Left lung (tissue), 10 donors: ENCODE results near the gene ADIRF. TPM values are rescaled to one million over a fixed set of nuclear protein-coding genes. Genes with fewer than 3 reads are reported as not detected.
A peak's percentile ranks its signal among the peaks of the same experiment; 100 is the strongest.

Source experiments
- ATAC-seq: fragments of 200-7000 bp; cut with Tn5 transposase; one replicate; pipeline ENCODE4 v1.9.1; 2020; ENCODE audit warnings: moderate library complexity
- DNase-seq, 4 donors: peaks; one replicate each; pipeline ENCODE4 v3.0.0-alpha.2; 2013 to 2020
- H3K27ac ChIP-seq, 2 donors: fragments of 200-600 bp; sonication (generic) in 1 of 2; one replicate each; pipeline versions ENCODE4 v1.5.0 to v1.8.0; 2020 to 2021
- H3K27me3 ChIP-seq, 2 donors: fragments of 200-600 bp; sonication (generic) in 1 of 2; one replicate each; pipeline versions ENCODE4 v1.5.0 to v1.8.0; 2020 to 2021
- H3K36me3 ChIP-seq, 2 donors: fragments of 200-600 bp; sonication (generic) in 1 of 2; one replicate each; pipeline versions ENCODE4 v1.5.0 to v1.8.0; 2020 to 2021
- H3K4me1 ChIP-seq, 2 donors: fragments of 200-600 bp; one replicate each; pipeline ENCODE4 v1.8.0; 2021
- H3K4me3 ChIP-seq, 2 donors: fragments of 200-600 bp; sonication (generic) in 1 of 2; one replicate each; pipeline versions ENCODE4 v1.5.0 to v1.8.0; 2020 to 2021; ENCODE audit warnings: mild to moderate bottlenecking in 1 of 2
- H3K9me3 ChIP-seq, 2 donors: fragments of 200-600 bp; sonication (generic) in 1 of 2; one replicate each; pipeline versions ENCODE4 v1.5.0 to v1.8.0; 2020 to 2021
- intact Hi-C, 2 donors: fragments of 100-400 bp; cut with DNase I; formaldehyde crosslinking; loops; one replicate each; pipeline versions ENCODE4 v1.11.2 to v1.14.2; 2022
- polyA plus RNA-seq, 6 donors: library from polyadenylated mRNA; unstranded; fragments of 120-200 nt; gene quantifications; one replicate each; pipeline ENCODE4 v1.2.1, GENCODE V29; 2013; ENCODE audit not compliant: insufficient read length in 6 of 6
- total RNA-seq, 2 donors: library from RNA; stranded (reverse); fragmentation: NEBNext Ultra II Directional; extraction: Animal tissue kit (Norgen Biotek cat#: 25700); gene quantifications; one replicate each; pipeline ENCODE4 v1.2.1, GENCODE V29; 2021
- TF ChIP-seq, protein P1 (sequence below), 2 donors: fragments of 200-600 bp; sonication (generic) in 1 of 2; IDR thresholded peaks; one replicate each; pipeline versions ENCODE4 v1.5.0 to v1.8.0; 2021; ENCODE audit warnings: antibody characterized with exemption in 2 of 2
- donor health status: DM: no; HTN: yes; CAD: no.
- donor health status: DM: no; HTN: no; CAD: no.

ADIRF gene
- total and polyA plus RNA-seq, 8 donors, result 8.0 to 94.1 (median 17.9) TPM

DNA sequence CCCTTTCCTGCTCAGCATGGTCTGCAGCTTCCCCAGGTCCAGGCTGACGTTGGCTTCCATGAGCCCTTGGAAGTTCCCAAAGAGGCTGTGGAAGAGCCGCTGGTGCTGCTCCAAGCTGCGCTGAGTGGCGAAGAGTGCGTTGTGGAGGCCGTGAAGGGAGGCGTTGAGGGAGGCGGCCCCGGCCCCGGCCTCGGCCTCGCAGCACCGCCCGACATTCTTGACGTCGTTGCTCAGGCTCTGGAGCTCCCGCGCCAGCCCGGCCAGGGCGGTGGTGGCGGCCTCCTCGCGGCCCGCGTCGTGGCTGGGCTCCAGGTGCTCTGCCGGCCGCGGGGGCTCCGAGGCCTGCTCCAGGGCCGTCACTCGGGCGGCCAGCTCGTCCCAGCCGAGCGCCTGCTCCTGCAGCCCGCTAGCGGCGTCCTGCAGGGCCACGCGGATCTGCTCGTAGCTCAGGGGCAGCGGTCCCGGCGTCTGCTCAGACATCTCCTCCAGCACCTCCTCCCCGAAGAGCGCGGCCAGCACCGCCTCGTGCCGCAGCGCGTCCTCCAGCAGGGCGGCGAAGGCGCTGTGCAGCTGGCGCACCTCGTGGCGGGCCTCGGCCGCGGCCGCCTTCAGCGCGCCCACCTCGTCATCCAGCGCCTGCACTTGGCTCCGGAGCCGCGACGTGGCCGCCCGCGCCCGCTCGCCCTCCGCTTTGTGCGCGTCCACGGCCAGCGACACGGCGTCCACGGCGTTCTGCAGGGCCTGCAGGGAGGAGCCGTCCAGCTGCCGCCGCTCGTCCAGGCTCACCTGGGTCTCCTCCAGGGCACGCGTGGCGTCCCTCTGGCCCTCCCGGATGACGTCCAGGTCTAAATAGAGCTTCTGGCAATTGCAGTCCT is 25.6 kb upstream of the ADIRF start:
- Histone ChIP-seq H3K27me3 (peaks cover 0 to 14% of the 10 kb centered on the region in 2 donors), H3K36me3 (peaks cover 0 to 7% of the 10 kb centered on the region in 2 donors), H3K9me3 (no peaks in the 10 kb centered on the region), H3K27ac (no peak overlapping the region), H3K4me3 (no peak overlapping the region), H3K4me1 (peaks cover 0 to 5% of the 10 kb centered on the region in 2 donors)
- DNase-seq, result peak in 1 of 4 donors; percentile 82
- TF ChIP-seq, protein P1, sequence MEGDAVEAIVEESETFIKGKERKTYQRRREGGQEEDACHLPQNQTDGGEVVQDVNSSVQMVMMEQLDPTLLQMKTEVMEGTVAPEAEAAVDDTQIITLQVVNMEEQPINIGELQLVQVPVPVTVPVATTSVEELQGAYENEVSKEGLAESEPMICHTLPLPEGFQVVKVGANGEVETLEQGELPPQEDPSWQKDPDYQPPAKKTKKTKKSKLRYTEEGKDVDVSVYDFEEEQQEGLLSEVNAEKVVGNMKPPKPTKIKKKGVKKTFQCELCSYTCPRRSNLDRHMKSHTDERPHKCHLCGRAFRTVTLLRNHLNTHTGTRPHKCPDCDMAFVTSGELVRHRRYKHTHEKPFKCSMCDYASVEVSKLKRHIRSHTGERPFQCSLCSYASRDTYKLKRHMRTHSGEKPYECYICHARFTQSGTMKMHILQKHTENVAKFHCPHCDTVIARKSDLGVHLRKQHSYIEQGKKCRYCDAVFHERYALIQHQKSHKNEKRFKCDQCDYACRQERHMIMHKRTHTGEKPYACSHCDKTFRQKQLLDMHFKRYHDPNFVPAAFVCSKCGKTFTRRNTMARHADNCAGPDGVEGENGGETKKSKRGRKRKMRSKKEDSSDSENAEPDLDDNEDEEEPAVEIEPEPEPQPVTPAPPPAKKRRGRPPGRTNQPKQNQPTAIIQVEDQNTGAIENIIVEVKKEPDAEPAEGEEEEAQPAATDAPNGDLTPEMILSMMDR (IDR thresholded peaks at IDR 0.05), result no peak
- ATAC-seq, result no peak
- intact Hi-C loops, result no loop called here

DNA sequence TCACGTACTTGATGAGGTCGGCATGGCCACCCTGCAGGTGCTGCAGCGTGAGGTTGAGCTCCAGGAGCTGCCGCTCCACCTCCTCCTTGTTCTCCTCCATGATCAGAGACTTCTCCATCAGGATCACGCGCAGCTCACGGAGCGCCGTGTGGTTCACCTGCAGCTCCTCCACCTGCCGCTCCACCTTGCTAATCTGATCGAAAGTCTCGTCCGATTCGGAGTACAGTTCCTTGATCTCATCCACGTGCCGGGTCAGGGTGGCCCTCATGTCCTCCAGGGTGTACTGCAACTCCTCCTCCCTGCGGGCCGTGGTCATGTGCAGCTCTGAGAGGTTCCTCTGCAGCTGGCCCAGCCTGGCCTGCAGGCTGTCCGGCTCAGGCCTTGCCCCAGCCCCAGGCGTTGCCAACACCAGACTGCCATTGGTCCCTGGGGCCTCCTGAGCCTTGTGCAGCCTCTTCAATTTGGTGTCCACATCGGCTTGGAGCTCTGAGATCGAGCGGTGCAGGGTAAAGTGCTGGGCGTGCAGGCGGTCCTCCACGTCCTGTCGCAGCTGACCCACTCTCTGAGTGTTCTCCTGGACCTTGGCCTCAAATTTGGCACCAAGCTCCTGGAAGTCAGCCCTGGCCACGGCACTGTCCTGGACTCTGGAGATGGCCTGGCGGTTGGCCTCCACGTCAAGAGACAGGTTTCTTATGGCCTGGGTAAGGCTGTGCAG is 24.8 kb upstream of the ADIRF start:
- DNase-seq, result no peak
- Histone ChIP-seq H3K27me3 (peaks cover 0 to 14% of the 10 kb centered on the region in 2 donors), H3K9me3 (no peaks in the 10 kb centered on the region), H3K4me3 (no peak overlapping the region), H3K36me3 (peaks cover 0 to 7% of the 10 kb centered on the region in 2 donors), H3K4me1 (peaks cover 0 to 5% of the 10 kb centered on the region in 2 donors), H3K27ac (no peak overlapping the region)
- intact Hi-C loops, result no loop called here
- ATAC-seq, result no peak
- TF ChIP-seq, protein P1 (IDR thresholded peaks at IDR 0.05), result no peak

DNA sequence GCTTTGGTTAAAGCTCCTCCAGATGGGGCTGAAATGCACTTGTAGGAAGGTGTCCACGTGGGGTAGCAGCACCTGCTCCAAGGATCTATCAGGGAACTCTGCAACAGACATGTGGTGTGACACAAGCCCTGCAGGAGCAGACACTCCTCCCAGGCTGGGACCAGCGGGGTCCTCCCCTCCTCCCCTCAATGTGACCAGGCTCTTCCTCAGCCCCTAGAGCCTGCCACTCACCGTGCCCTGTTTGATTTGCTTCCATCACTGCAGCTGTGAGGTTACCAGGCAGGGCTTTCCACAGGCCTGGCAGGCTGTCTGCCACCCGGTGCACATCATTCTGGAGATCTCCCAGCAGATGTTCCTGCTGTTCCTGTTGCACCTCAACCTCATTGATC is 24.3 kb upstream of the ADIRF start:
- no peaks in the 10 kb centered on the region for H3K9me3 ChIP-seq

DNA sequence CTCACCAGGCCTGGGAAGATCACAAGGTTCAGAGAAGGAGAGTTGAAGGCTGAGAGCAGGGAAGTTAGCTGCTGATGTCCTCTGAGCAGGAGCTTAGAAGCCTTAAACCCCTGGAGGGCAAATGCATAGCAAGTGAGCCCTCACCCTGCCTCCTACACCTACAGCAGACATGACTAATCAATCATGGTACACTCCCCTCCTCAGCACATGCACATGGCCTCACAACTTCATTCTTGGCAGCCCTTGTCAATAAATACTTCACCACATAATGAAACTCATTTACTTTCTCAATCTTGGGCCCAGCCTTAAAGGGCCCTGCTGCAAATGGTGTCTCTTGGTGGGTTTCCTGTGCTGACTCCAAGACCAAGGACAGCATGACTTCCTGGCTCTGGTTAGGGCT is 23.8 kb upstream of the ADIRF start:
- no peak overlapping the region for H3K27ac ChIP-seq
- ATAC-seq, result no peak
- no peaks in the 10 kb centered on the region for H3K4me1 ChIP-seq
- peaks cover 0 to 14% of the 10 kb centered on the region in 2 donors for H3K27me3 ChIP-seq
- DNase-seq, result no peak
- no peak overlapping the region for H3K4me3 ChIP-seq
- intact Hi-C loops, result no loop called here
- H3K36me3 ChIP-seq, result peaks cover 0 to 7% of the 10 kb centered on the region in 2 donors
- TF ChIP-seq, protein P1 (IDR thresholded peaks at IDR 0.05), result no peak
- no peaks in the 10 kb centered on the region for H3K9me3 ChIP-seq

More for the DNA sequence above, 24.3 kb upstream of the ADIRF start:
- H3K27ac ChIP-seq, result no peak overlapping the region
- ATAC-seq (no peak), DNase-seq (no peak)
- H3K4me3 ChIP-seq, result no peak overlapping the region
- peaks cover 0 to 7% of the 10 kb centered on the region in 2 donors for H3K36me3 ChIP-seq
- H3K27me3 ChIP-seq, result peaks cover 0 to 14% of the 10 kb centered on the region in 2 donors
- H3K4me1 ChIP-seq, result peaks cover 0 to 3% of the 10 kb centered on the region in 2 donors
- TF ChIP-seq, protein P1 (IDR thresholded peaks at IDR 0.05), result no peak
- intact Hi-C loops, result no loop called here

DNA sequence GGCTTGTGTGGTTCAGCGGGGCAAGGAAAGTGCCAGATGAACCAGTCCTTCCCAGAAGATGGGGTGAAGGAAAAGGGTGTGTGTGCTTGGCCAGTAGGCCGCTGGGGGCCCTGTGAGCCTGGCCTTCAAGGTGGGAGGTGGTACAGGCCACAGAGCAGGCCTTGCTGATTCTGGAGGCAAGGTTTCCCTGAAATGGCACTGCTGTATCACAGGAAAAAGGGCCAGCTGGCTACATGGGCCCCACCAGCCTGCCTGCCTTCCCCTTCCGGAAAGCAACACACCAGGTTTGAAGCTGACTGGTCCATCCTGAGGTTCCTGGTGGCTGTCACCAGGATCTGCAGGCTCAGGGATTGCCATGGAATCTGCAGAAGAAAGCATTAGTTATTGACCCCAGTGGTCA is 23.4 kb upstream of the ADIRF start:
- TF ChIP-seq, protein P1 (IDR thresholded peaks at IDR 0.05), result no peak
- ATAC-seq, result no peak
- peaks cover 0 to 7% of the 10 kb centered on the region in 2 donors for H3K36me3 ChIP-seq
- no peak overlapping the region for H3K4me3 ChIP-seq
- intact Hi-C loops, result no loop called here
- DNase-seq, result no peak
- H3K27ac ChIP-seq, result no peak overlapping the region
- no peaks in the 10 kb centered on the region for H3K4me1 ChIP-seq
- no peaks in the 10 kb centered on the region for H3K9me3 ChIP-seq
- peaks cover 0 to 14% of the 10 kb centered on the region in 2 donors for H3K27me3 ChIP-seq
